ENCODE data around the gene DGLUCY.
"Not testable (repeated sequence)": the region's sequence is repeated elsewhere in the genome, so short reads cannot be mapped to it uniquely, and the experiment has no call there.

- TF ChIP-seq CTCF (IDR thresholded peaks at IDR 0.05); ZFX (IDR thresholded peaks at IDR 0.05; ENCODE audit: borderline replicate concordance): not testable (repeated sequence)
Observed at GRCh38 chr14:91245616-91246015, 131.7 kb downstream of the DGLUCY start.
